Mononuclear cell (primary cell): ENCODE measurements around the gene CACNA1D. TPM values are rescaled to one million over a fixed set of nuclear protein-coding genes. Genes with fewer than 3 reads are reported as not detected.

Source experiments
- H3K27me3 ChIP-seq: 2 replicates; pipeline ENCODE4 v1.6.0; 2011; ENCODE audit warnings: low read length, control low read depth; ENCODE audit not compliant: insufficient read depth
- H3K4me1 ChIP-seq: 2 replicates; pipeline ENCODE4 v1.5.1; 2011; ENCODE audit warnings: mild to moderate bottlenecking, low read length, control low read depth; ENCODE audit not compliant: insufficient read depth
- H3K4me3 ChIP-seq: 2 replicates; pipeline ENCODE4 v1.5.1; 2011; ENCODE audit warnings: mild to moderate bottlenecking, low read length, moderate library complexity
- H3K9me3 ChIP-seq: 2 replicates; pipeline ENCODE4 v1.5.1; 2011; ENCODE audit warnings: low read depth, mild to moderate bottlenecking, control low read depth, low read length
- total RNA-seq: library from RNA; depleted of rRNA; stranded (reverse); fragments of >200 nt; gene quantifications from one replicate; pipeline ENCODE4 v1.2.3, GENCODE V29; 2012

Gene CACNA1D
- total RNA-seq, 1 donor: 0.84 TPM

- Histone ChIP-seq H3K9me3 (no peaks in the 10 kb centered on the region), H3K4me1 (no peaks in the 10 kb centered on the region), H3K4me3 (no peak overlapping the region), H3K27me3 (peaks cover 2% of the 10 kb centered on the region)
Measured at GRCh38 chr3:53765753-53766152, 271.3 kb downstream of the CACNA1D start.

GRCh38 chr3:53766706-53767105 is 272.3 kb downstream of the CACNA1D start:
- H3K27me3 ChIP-seq: peaks cover 2% of the 10 kb centered on the region
- no peaks in the 10 kb centered on the region for H3K4me1 ChIP-seq
- no peaks in the 10 kb centered on the region for H3K9me3 ChIP-seq
- no peak overlapping the region for H3K4me3 ChIP-seq

DNA sequence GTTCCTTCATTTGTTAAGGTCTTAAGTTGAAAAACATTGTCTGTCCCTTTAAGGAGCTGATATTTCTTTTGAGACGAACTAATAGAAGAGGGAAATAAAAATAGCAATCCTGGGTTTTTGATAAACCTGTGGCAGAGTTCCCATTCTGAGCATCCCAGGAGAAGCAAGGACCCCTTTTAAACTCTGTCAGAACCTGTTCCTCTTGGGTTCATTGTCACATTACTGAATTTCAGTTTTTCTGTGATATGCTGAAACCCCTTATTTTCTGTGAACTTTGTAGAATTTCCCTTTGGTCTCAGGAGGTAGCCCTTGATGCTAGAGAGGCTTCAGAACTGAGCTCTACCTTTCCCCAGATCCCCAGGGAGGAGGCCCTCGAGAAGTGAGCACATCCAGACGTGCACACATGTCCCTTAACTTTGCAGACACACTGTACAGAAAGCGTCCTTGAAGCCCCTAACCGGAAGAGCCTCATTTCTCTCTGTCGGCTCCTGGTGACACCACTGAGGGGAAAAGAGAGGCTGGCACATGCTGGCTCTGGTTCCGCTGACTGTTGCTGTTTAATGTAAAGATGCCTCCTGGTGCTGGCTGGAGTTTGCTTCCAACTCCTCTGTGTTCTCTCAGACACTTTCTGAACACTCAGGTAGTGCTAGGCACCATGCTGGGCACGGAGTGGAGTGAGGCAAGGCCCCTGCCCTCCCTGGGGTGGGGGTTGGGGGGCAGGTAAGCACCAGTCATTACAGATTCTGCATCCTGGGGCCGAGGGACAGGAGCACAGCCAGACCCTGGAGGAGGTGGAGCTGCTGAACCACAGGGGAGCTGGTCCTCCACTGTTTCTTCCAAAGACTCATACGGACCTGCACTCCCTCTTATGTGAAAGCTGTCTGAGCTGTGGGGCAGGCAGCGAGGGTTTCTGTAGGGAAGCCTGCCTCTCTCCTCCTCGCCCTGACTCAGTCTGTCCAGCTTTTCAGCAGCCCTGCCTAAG is 274.4 kb downstream of the CACNA1D start:
- no peak overlapping the region for H3K4me3 ChIP-seq
- no peaks in the 10 kb centered on the region for H3K9me3 ChIP-seq
- H3K4me1 ChIP-seq: no peaks in the 10 kb centered on the region
- peaks cover 2% of the 10 kb centered on the region for H3K27me3 ChIP-seq

DNA sequence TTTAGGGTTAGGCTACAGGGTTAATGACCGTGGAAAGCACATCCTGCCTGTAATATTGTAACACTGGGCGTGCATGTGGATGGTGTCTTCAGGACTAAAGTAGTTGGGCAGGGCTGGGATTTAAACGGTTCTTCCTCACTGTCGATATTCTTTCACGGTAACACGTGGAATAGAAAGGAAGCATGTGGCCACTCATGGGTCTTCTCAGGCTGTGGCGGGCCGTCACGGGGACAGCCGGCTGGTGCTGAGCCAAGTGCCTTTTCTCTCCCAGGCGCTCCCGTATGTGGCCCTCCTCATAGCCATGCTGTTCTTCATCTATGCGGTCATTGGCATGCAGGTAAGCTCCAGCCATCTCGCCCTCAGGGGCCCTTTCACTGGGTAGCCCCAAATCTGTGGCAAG is 278.2 kb downstream of the CACNA1D start:
- no peaks in the 10 kb centered on the region for H3K9me3 ChIP-seq
- H3K4me1 ChIP-seq: no peaks in the 10 kb centered on the region
- H3K4me3 ChIP-seq: no peak overlapping the region
- H3K27me3 ChIP-seq: no peaks in the 10 kb centered on the region

DNA sequence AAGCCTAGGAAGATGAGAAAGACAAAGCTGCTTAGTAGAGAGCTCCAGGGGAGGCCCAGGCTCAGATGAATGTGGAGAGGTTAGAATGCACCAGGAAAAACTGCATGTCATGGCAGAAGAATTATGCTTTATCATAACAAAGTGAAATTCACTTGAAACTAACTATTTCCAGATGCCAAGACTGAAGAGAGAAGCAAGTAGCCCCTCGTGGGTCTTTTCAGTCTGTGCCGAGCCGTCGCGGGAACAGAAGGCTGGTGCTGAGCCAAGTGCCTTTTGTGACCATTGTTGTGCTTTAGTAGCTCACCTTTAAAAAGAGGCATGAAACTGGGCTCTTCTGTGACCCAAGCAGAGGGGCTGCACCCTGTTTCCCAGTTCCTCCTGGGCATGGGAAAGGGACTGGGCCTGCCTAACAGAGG is 278.6 kb downstream of the CACNA1D start:
- Histone ChIP-seq H3K27me3 (no peaks in the 10 kb centered on the region), H3K4me3 (no peak overlapping the region), H3K4me1 (no peaks in the 10 kb centered on the region)

DNA sequence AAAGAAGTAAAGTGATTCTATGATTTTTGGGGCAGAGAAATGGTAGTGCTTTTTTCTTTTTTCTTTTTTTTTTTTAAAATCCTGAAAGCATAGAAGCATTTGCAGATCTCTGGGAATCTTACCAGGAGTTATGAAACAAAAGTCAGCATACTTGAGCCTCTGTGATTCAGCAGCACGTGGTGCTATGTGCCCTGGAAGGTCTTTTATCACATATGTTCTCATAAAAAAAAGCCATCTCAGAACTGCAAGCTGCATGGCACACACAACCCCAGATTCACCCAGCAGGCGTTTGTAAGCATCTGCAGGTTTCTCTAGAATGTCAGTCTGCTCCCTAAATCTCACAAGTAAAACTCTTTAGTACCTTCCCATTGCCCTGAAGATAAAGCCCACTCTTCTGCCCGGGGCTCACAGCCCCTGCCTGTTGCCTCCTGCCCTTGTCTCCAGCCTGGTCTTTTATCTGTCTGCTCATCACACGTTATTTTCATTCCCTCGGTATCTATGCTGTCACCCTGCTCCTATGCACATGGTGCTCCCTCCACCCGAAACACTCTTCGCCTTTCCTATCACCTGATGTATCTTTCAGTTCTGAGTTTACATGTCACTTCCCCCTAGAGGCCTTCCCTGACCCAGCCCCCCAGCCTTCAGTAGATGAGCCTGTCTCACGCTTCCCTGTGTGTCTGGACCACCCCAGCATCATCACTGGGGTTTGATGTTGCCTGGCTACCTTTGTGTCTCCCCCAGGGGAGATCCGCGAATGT is 279.4 kb downstream of the CACNA1D start:
- Histone ChIP-seq H3K4me1 (no peaks in the 10 kb centered on the region), H3K9me3 (no peaks in the 10 kb centered on the region), H3K27me3 (no peaks in the 10 kb centered on the region), H3K4me3 (no peak overlapping the region)

More for the DNA sequence above, 278.6 kb downstream of the CACNA1D start:
- H3K9me3 ChIP-seq: no peaks in the 10 kb centered on the region

DNA sequence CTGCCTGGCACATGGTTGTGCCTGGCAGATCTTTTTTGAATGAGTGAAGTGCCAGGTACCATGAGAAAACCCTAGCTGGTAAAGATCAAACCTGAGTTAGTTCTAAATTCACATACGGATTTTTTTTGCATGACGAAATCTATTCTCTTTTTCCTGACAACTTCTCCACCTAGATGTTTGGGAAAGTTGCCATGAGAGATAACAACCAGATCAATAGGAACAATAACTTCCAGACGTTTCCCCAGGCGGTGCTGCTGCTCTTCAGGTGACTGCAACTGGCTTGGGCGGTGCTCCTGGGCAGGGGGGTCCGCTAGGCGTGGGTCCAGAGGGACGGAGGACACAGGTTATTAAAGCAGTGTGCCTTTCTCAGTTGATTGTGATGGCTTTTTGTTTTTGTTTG is 280.0 kb downstream of the CACNA1D start:
- no peaks in the 10 kb centered on the region for H3K9me3 ChIP-seq
- no peak overlapping the region for H3K4me3 ChIP-seq
- H3K27me3 ChIP-seq: no peaks in the 10 kb centered on the region
- H3K4me1 ChIP-seq: no peaks in the 10 kb centered on the region

DNA sequence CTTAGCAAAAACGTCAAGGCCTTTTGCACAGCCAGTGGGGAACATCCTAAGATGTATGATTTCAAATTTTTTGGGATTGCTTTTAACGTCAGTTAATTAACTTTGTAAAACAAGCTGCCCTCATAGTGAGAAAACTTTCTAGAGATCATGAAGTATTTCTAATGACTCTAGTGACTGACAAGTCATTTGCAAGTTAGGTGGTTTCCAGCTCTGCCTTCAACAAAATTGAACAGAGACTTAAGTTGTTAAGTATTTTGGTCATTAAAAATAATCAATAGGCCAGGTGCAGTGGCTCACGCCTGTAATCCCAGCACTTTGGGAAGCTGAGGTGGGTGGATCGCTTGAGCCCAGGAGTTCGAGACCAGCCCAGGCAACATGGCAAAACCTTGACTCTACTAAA is 280.6 kb downstream of the CACNA1D start:
- Histone ChIP-seq H3K4me3 (no peak overlapping the region), H3K27me3 (no peaks in the 10 kb centered on the region), H3K9me3 (no peaks in the 10 kb centered on the region), H3K4me1 (no peaks in the 10 kb centered on the region)

GRCh38 chr3:53775834-53776251 is 281.4 kb downstream of the CACNA1D start:
- H3K9me3 ChIP-seq: no peaks in the 10 kb centered on the region
- no peaks in the 10 kb centered on the region for H3K27me3 ChIP-seq
- no peaks in the 10 kb centered on the region for H3K4me1 ChIP-seq
- H3K4me3 ChIP-seq: no peak overlapping the region

GRCh38 chr3:53776494-53777101 is 282.2 kb downstream of the CACNA1D start:
- Histone ChIP-seq H3K4me1 (no peaks in the 10 kb centered on the region), H3K9me3 (no peaks in the 10 kb centered on the region), H3K4me3 (no peak overlapping the region), H3K27me3 (no peaks in the 10 kb centered on the region)

DNA sequence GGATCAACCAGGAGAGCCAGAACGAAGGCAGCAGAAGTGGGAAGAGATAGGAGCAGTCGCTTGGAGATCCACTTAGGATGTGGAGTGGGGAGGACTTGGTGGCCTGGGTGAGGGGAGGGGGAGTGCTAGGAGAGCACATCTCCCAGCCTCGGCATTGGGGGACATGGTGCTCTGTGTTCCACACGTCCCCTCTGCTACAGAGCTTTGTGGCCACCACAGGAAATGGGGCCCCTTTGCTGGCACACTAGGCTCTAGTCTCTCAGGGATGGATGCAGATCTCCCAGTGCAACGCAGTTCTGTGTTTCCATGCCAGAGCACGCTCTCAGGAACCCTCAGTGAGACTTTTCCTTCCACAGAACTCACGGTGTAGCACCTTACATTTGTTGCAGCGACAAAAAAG is 283.1 kb downstream of the CACNA1D start:
- H3K9me3 ChIP-seq: no peaks in the 10 kb centered on the region
- H3K4me1 ChIP-seq: no peaks in the 10 kb centered on the region
- H3K4me3 ChIP-seq: no peak overlapping the region
- no peaks in the 10 kb centered on the region for H3K27me3 ChIP-seq

DNA sequence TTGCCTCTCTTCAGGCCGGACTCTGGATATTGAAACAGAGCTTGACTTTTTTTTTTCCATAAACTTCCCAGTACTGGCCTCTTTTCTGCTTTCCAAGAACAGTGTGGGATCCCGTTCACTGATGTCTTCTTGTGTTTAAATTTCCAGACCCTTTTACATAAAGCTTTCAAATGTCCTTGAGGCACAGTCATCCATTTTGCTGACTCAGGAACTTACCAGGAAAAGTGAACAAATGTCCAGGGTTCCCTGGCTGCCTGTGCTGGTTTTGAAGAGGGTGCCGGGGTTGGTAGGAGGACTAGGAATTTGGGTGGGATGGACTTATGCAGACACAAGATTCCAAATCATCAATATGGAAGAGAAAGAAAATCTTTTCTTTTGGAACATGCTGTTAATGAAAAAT is 283.7 kb downstream of the CACNA1D start:
- H3K9me3 ChIP-seq: no peaks in the 10 kb centered on the region
- H3K4me1 ChIP-seq: no peaks in the 10 kb centered on the region
- H3K4me3 ChIP-seq: no peak overlapping the region
- H3K27me3 ChIP-seq: no peaks in the 10 kb centered on the region

DNA sequence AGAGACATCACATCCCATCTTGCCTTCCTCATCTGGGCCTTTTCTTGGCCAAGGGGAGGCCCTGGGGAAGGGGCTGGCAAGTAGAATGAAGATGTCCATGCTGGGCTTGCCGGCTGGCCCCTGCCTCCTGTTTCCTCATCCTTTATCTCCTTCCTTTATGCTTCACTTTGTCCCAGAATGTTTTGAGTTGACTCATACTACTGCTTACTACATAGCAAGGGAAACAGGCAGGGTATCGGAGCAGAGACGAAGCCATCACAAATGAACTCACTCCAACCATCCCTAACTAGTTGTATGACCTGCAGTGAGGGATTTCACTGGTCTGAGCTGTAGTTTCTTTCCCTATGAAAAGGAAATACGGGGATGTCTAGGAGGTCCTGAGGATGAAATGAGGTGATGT is 285.8 kb downstream of the CACNA1D start:
- H3K27me3 ChIP-seq: no peaks in the 10 kb centered on the region
- H3K4me1 ChIP-seq: no peaks in the 10 kb centered on the region
- no peak overlapping the region for H3K4me3 ChIP-seq
- no peaks in the 10 kb centered on the region for H3K9me3 ChIP-seq

GRCh38 chr3:53780806-53781205 is 286.4 kb downstream of the CACNA1D start:
- Histone ChIP-seq H3K4me1 (no peaks in the 10 kb centered on the region), H3K9me3 (no peaks in the 10 kb centered on the region), H3K4me3 (no peak overlapping the region), H3K27me3 (no peaks in the 10 kb centered on the region)

- Histone ChIP-seq H3K4me3 (no peak overlapping the region), H3K9me3 (no peaks in the 10 kb centered on the region), H3K27me3 (no peaks in the 10 kb centered on the region), H3K4me1 (no peaks in the 10 kb centered on the region)
Measured at GRCh38 chr3:53787016-53787415, 292.6 kb downstream of the CACNA1D start.
